ENCODE results near the gene HCST.

Gene HCST

GRCh38 chr19:35901854-35902661 lies at the start of gene HCST:
TSS of gene HCST (plus strand) at chr19:35902529. CDS start at chr19:35902594, 65 bp downstream.
- TF ChIP-seq CTCF (IDR thresholded peaks at IDR 0.05; ENCODE audit: low read depth, low read length): no peak
- DNase-seq (ENCODE audit: extremely low read depth, low read depth): no peak

DNA sequence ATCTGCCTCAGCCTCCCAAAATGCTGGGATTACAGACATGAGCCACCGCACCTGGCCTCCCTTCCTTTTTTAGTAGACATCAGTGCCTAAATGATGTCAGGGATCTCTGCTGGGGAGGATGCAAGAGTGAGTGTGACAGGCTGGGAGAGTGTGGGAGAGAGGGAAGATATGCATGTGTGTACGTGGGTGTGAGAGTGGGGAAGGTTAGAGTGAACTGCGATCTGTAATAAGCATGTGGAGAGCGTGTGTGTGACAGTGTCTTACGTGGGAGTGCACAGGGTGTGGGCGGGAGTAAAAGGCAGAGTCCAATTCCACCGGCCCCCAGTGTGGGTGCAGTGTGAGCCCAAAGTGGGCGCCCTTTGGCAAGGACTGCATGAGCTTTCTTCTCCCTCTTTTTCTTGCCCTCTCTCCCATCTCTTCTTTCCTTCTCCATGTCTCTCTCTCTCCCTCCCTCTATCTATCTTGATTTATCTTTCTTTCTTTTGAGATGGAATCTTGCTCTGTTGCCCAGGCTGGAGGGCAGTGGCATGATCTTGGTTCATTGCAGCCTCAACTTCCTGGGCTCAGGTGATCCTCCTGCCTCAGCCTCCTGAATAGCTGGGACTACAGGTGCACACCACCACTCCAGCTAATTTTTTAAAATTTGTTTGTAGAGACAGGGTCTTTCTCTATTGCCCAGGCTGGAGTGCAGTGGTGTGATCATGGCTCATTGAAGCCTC lies 49.1 kb upstream of the HCST start:
- DNase-seq (ENCODE audit: extremely low read depth, low read depth): no peak
- no peak for TF ChIP-seq CTCF (IDR thresholded peaks at IDR 0.05; ENCODE audit: low read depth, low read length)

DNA sequence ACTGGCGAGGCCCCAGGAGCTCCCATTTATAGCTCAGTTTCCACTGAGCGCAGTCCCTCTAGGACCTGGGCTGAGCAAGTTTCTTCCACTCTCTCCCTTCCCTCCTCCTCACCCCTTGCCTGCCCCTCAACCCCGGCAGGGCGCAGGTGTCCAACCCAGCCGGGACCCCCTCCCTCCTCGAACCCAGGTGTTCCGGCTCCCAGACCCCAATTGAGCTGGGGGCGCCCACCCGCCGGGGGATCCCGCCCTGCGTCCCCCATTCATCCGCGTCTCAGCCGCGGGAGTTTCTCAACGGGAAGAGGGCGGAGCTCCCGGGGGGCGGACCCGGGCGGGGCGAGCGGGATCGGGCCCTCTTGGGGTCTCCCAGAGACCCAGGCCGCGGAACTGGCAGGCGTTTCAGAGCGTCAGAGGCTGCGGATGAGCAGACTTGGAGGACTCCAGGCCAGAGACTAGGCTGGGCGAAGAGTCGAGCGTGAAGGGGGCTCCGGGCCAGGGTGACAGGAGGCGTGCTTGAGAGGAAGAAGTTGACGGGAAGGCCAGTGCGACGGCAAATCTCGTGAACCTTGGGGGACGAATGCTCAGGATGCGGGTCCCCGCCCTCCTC lies 45.7 kb upstream of the HCST start, which contains the start of gene KIRREL2:
KIRREL2 (plus strand) TSS at position 366 of the 604 bp plus-strand sequence; CDS start at position 575, 209 bp downstream.
- TF ChIP-seq CTCF (IDR thresholded peaks at IDR 0.05; ENCODE audit: low read depth, low read length): no peak
- no peak for DNase-seq (ENCODE audit: extremely low read depth, low read depth)

DNA sequence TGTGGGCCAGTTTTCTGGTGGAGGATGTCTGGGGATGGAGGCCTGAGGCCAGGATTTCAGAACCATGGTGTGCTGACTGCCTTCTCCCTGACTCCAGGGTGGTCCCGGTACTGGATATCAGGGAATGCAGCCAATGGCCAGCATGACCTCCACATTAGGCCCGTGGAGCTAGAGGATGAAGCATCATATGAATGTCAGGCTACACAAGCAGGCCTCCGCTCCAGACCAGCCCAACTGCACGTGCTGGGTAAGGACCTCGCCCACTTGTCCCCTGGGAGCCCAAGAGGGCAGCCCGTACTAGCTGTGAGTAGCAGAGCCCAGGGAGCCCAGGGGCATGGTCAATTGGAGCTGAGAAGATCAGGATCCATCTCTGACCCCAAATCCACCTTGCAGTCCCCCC lies 44.0 kb upstream of the HCST start:
- no peak for DNase-seq (ENCODE audit: extremely low read depth, low read depth)
- TF ChIP-seq CTCF (IDR thresholded peaks at IDR 0.05; ENCODE audit: low read depth, low read length): no peak

DNA sequence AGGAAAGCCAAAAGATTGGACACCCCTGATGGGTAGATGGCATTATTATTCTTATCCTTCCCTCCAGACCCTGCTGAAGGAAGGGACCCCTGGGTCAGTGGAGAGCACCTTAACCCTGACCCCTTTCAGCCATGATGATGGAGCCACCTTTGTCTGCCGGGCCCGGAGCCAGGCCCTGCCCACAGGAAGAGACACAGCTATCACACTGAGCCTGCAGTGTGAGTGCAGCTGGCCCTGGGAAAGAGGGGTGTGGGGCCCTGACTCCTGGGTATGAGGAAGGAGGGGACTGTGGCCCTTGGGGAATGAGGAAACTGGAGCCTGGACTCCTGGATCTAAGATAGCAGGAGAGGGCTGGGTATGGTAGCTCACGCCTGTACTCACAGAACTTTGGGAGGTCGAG lies 42.9 kb upstream of the HCST start:
- TF ChIP-seq CTCF (IDR thresholded peaks at IDR 0.05; ENCODE audit: low read depth, low read length): no peak
- DNase-seq (ENCODE audit: extremely low read depth, low read depth): no peak

DNA sequence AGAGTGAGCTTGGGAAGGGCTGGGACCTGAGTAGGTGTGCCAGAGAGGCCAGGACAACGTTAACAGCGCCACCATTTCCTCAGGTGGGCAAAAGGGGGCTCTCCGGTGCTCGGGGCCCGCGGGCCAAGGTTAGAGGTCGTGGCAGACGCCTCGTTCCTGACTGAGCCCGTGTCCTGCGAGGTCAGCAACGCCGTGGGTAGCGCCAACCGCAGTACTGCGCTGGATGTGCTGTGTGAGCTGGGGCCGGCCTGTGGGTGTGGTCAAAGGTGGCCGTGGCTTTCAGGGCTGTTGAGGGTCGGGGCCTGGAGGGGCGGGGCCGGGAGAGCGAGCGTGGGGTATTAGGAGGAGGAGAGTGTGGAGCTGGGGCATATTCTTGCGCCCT lies 41.9 kb upstream of the HCST start:
- no peak for TF ChIP-seq CTCF (IDR thresholded peaks at IDR 0.05; ENCODE audit: low read depth, low read length)
- no peak for DNase-seq (ENCODE audit: extremely low read depth, low read depth)

Data from AG09319 (cell line).